HCT116 (cell line): ENCODE results near the gene DIP2A. TPM values are rescaled to one million over a fixed set of nuclear protein-coding genes. Genes with fewer than 3 reads are reported as not detected.

ENCODE experiments used
- ATAC-seq: fragments of 200-7000 bp; cut with Tn5 transposase; 2 replicates; pipeline ENCODE4 v1.9.1; 2020; ENCODE audit warnings: mild to moderate bottlenecking, moderate library complexity
- BruUV-seq: library from RNA; stranded (reverse); fragments of 400-500 nt; replicated peaks from 2 replicates; lab custom pipeline; 2021; lab: Mats Ljungman, UMichigan
- CTCF ChIA-PET: fragments of 300-600 bp; sonication (Branson Sonifier 250); formaldehyde crosslinking; loops from one replicate; lab custom pipeline; 2021; ENCODE audit warnings: antibody characterized with exemption; lab: Charles Lee
- POLR2A ChIA-PET: fragments of 300-600, 350-600 bp; sonication (Branson Sonifier 250); formaldehyde crosslinking; loops from one replicate; lab custom pipeline; 2021; ENCODE audit warnings: antibody characterized with exemption; lab: Charles Lee
- RAD21 ChIA-PET, 2 experiments: fragments of 300-600 bp; sonication (Branson Sonifier 250); formaldehyde crosslinking; loops; one replicate each; lab custom pipeline; 2023; ENCODE audit warnings: low total read pairs in 2 of 2; ENCODE audit not compliant: uncharacterized antibody in 2 of 2, unreplicated experiment in 2 of 2, low non-redundant PET in 1 of 2; lab: Charles Lee
- DNase-seq: peaks from one replicate; pipeline ENCODE4 v3.0.0-alpha.2; 2010; ENCODE audit warnings: low read depth, low spot score
- H2AFZ ChIP-seq: fragments of 200-600 bp; shearing (Covaris generic), sonication (generic); 2 replicates; pipeline ENCODE4 v1.6.1; 2017; ENCODE audit warnings: low read depth, mixed run types, mixed read lengths, antibody characterized with exemption, low read length; ENCODE audit not compliant: poor library complexity, severe bottlenecking
- H3K27ac ChIP-seq: 2 replicates; pipeline ENCODE4 v1.5.1; 2012; ENCODE audit warnings: low read depth, low read length
- H3K27me3 ChIP-seq: fragments of 200-600 bp; sonication (generic); 2 replicates; pipeline ENCODE4 v1.6.1; 2016; ENCODE audit warnings: mixed run types, low read length, mixed read lengths; ENCODE audit not compliant: insufficient read depth
- H3K36me3 ChIP-seq, 2 experiments: fragments of 200-500 bp in 1 of 2; fragments of 200-600 bp in 1 of 2; sonication (Bioruptor generic) in 1 of 2; sonication (generic) in 1 of 2; 2 replicates each; pipeline versions ENCODE4 v1.5.1 to v1.6.1; 2014 to 2016; ENCODE audit warnings: low read length in 2 of 2, inconsistent platforms in 1 of 2, mixed read lengths in 1 of 2, mixed run types in 1 of 2; ENCODE audit not compliant: insufficient read depth in 2 of 2, control insufficient read depth in 1 of 2
- H3K4me1 ChIP-seq, 2 experiments: fragments of 200-600 bp in 1 of 2; sonication (generic) in 1 of 2; 2 replicates each; pipeline versions ENCODE4 v1.5.1 to v1.6.1; 2012 to 2017; ENCODE audit warnings: low read length in 2 of 2, inconsistent platforms in 1 of 2, mild to moderate bottlenecking in 1 of 2, mixed read lengths in 1 of 2, mixed run types in 1 of 2, moderate library complexity in 1 of 2; ENCODE audit not compliant: insufficient read depth in 2 of 2, control insufficient read depth in 1 of 2
- H3K4me2 ChIP-seq: fragments of 200-600 bp; sonication (generic); 2 replicates; pipeline ENCODE4 v1.6.1; 2017; ENCODE audit warnings: mixed run types, low read length, mixed read lengths
- H3K4me3 ChIP-seq, 2 experiments: fragments of 200-600 bp in 1 of 2; sonication (generic) in 1 of 2; replicated peaks in 1 of 2; 2 replicates each; pipeline ENCODE4 v1.5.1; 2011 to 2016; ENCODE audit warnings: low read length in 2 of 2, control low read depth in 1 of 2, low read depth in 1 of 2, mild to moderate bottlenecking in 1 of 2, mixed read lengths in 1 of 2, mixed run types in 1 of 2
- H3K79me2 ChIP-seq: fragments of 200-600 bp; sonication (generic); 2 replicates; pipeline ENCODE4 v1.6.1; 2017; ENCODE audit warnings: mild to moderate bottlenecking, mixed run types, low read length, moderate library complexity, mixed read lengths; ENCODE audit not compliant: insufficient read depth
- H3K9ac ChIP-seq: fragments of 200-600 bp; sonication (generic); 2 replicates; pipeline ENCODE4 v1.6.1; 2016; ENCODE audit warnings: low read length, mixed read lengths
- H3K9me2 ChIP-seq: fragments of 200-600 bp; sonication (generic), shearing (Covaris generic); 2 replicates; pipeline ENCODE4 v1.6.1; 2017; ENCODE audit warnings: mixed run types, mild to moderate bottlenecking, moderate library complexity; ENCODE audit not compliant: insufficient read depth
- H3K9me3 ChIP-seq, 2 experiments: fragments of 200-500 bp in 1 of 2; fragments of 200-600 bp in 1 of 2; sonication (Bioruptor generic) in 1 of 2; sonication (generic) in 1 of 2; 2 replicates each; pipeline ENCODE4 v1.6.1; 2014 to 2017; ENCODE audit warnings: low read length in 2 of 2, mixed read lengths in 2 of 2, inconsistent platforms in 1 of 2, low read depth in 1 of 2, mild to moderate bottlenecking in 1 of 2, mixed run types in 1 of 2, moderate library complexity in 1 of 2; ENCODE audit not compliant: control insufficient read depth in 1 of 2, insufficient read depth in 1 of 2
- H4K20me1 ChIP-seq: fragments of 200-600 bp; sonication (generic), shearing (Covaris generic); 2 replicates; pipeline ENCODE4 v1.6.1; 2017; ENCODE audit warnings: mixed run types, mild to moderate bottlenecking, moderate library complexity; ENCODE audit not compliant: insufficient read depth
- CBX3 ChIP-seq: IDR thresholded peaks from 2 replicates; pipeline ENCODE4 v1.6.1; 2012; ENCODE audit warnings: low read depth
- CTCF ChIP-seq, 3 experiments: fragments of 200-600 bp in 1 of 3; sonication (generic) in 1 of 3; IDR thresholded peaks in 2 of 3; conservative IDR thresholded peaks in 1 of 3; 2 replicates each; pipeline ENCODE4 v1.5.1; 2012 to 2017; ENCODE audit warnings: low read depth in 2 of 3, low read length in 2 of 3, antibody characterized with exemption in 1 of 3, borderline replicate concordance in 1 of 3, control low read depth in 1 of 3, mild to moderate bottlenecking in 1 of 3, mixed read lengths in 1 of 3, mixed run types in 1 of 3, moderate library complexity in 1 of 3; ENCODE audit not compliant: insufficient read depth in 1 of 3
- EGR1 ChIP-seq: IDR thresholded peaks from 2 replicates; pipeline ENCODE4 v1.6.1; 2012; ENCODE audit warnings: low read depth
- EZH2phosphoT487 ChIP-seq: fragments of 200-600 bp; IDR thresholded peaks from 2 replicates; pipeline ENCODE4 v1.6.1; 2018; ENCODE audit warnings: antibody characterized with exemption, borderline replicate concordance
- FOSL1 ChIP-seq: IDR thresholded peaks from 2 replicates; pipeline ENCODE4 v1.6.1; 2012; ENCODE audit warnings: low read depth
- SIN3A ChIP-seq: IDR thresholded peaks from 2 replicates; pipeline ENCODE4 v1.6.1; 2012; ENCODE audit warnings: low read depth
- TCF7L2 ChIP-seq: IDR thresholded peaks from 2 replicates; pipeline ENCODE4 v1.7.0; 2011; ENCODE audit warnings: borderline replicate concordance, inconsistent platforms; ENCODE audit not compliant: insufficient read depth, insufficient read length; ENCODE audit errors: extremely low read depth
- ZBTB33 ChIP-seq: IDR thresholded peaks from 2 replicates; pipeline ENCODE4 v1.6.1; 2011; ENCODE audit warnings: mild to moderate bottlenecking, low read length, moderate library complexity; ENCODE audit not compliant: insufficient replicate concordance; ENCODE audit errors: extremely low read depth
- ZNF274 ChIP-seq: fragments of 200-500 bp; sonication (Bioruptor generic); IDR thresholded peaks from 2 replicates; pipeline ENCODE4 v1.6.1; 2014; ENCODE audit warnings: mild to moderate bottlenecking, low read depth, low read length, inconsistent platforms
- intact Hi-C: fragments of 100-400 bp; cut with micrococcal nuclease; formaldehyde crosslinking; loops from 2 replicates; pipeline ENCODE4 v1.10.0; 2022
- total RNA-seq: library from RNA; stranded (reverse); gene quantifications from one replicate; pipeline ENCODE4 v1.2.1, GENCODE V29; 2021; ENCODE audit not compliant: unreplicated experiment

Gene DIP2A
- total RNA-seq, 1 experiment from 2014 or later, result 39.9 TPM

GRCh38 chr21:46616050-46616449 lies 157.4 kb downstream of the DIP2A start:
- POLR2A ChIA-PET, result no interaction called here
- Histone ChIP-seq H3K79me2 (no peaks in the 10 kb centered on the region), H3K4me2 (no peak overlapping the region), H3K4me3 (no peak overlapping the region), H3K4me1 (no peaks in the 10 kb centered on the region), H4K20me1 (no peaks in the 10 kb centered on the region), H2AFZ (no peak overlapping the region), H3K27ac (no peak overlapping the region), H3K9ac (no peak overlapping the region), H3K9me3 (no peaks in the 10 kb centered on the region), H3K27me3 (no peaks in the 10 kb centered on the region), H3K9me2 (no peaks in the 10 kb centered on the region), H3K36me3 (no peaks in the 10 kb centered on the region)
- ATAC-seq, result no peak
- intact Hi-C loops, result no loop called here
- CTCF ChIA-PET, result no interaction called here
- RAD21 ChIA-PET, result no interaction called here
- TF ChIP-seq FOSL1 (no peak), SIN3A (no peak), CTCF (IDR thresholded peaks at IDR 0.05 in 2 of 3, conservative IDR thresholded peaks at IDR 0.05 in 1 of 3; ENCODE audit: borderline replicate concordance in 1 of 3, insufficient read depth in 1 of 3, low read depth in 2 of 3, low read length in 2 of 3) (no peak), EZH2phosphoT487 (no peak), EGR1 (no peak), ZNF274 (no peak), ZBTB33 (no peak), TCF7L2 (no peak), CBX3 (no peak)
- no peak for DNase-seq
- no TSS peak for BruUV-seq
